ENCODE data around the gene OS9. TPM values are rescaled to one million over a fixed set of nuclear protein-coding genes. Genes with fewer than 3 reads are reported as not detected.

The OS9 gene
- total RNA-seq, 8 experiments from 2014 or later = 94.0 to 297 (median 134) TPM

GRCh38 chr12:57727758-57728395, 33.9 kb downstream of the OS9 start:
- H3K4me1 ChIP-seq (replicated peaks in 1 of 2) = peaks cover 0 to 6% of the 10 kb centered on the region in 2 donors
- peak overlapping the region in 1 of 5 donors; percentile 49 for H3K4me3 ChIP-seq
- ATAC-seq (replicated peaks in 6 of 8) = no peak
- WGBS, 10 experiments = 12 to 100% (median 81%) methylated on average over 1 to 10 of the region's 21 CpGs; no CpG with 5 or more reads in 1 of the 10 experiments
- in situ Hi-C loops (cut with MboI; ENCODE audit: low pct_unique_long_range_greater_than_20kb in 2 of 9, low sequenced_read_pairs in 9 of 9, unreplicated experiment in 9 of 9) = no loop called here
- no peak overlapping the region for H3K27ac ChIP-seq

- WGBS, 10 experiments = 25 to 93% (median 50%) methylated on average over 1 to 2 of the region's 5 CpGs; no CpG with 5 or more reads in 4 of the 10 experiments
These were observed 35.5 kb downstream of the OS9 start for GRCh38 chr12:57729321-57729844.

GRCh38 chr12:57730336-57731067, 36.6 kb downstream of the OS9 start:
- in situ Hi-C loops (cut with MboI; ENCODE audit: low pct_unique_long_range_greater_than_20kb in 2 of 9, low sequenced_read_pairs in 9 of 9, unreplicated experiment in 9 of 9) = no loop called here
- Histone ChIP-seq H3K4me3 (no peak overlapping the region), H3K4me1 (replicated peaks in 1 of 2) (peaks cover 9 to 13% of the 10 kb centered on the region in 2 donors), H3K27ac (no peak overlapping the region)
- 83 to 92% (median 87%) methylated on average over 1 to 3 of the region's 13 CpGs; no CpG with 5 or more reads in 7 of the 10 experiments for WGBS, 10 experiments
- ATAC-seq (replicated peaks in 6 of 8) = no peak

More at GRCh38 chr12:57729321-57729844, 35.5 kb downstream of the OS9 start:
- no peak overlapping the region for H3K4me3 ChIP-seq
- in situ Hi-C loops (cut with MboI; ENCODE audit: low pct_unique_long_range_greater_than_20kb in 2 of 9, low sequenced_read_pairs in 9 of 9, unreplicated experiment in 9 of 9) = no loop called here
- no peak overlapping the region for H3K27ac ChIP-seq
- H3K4me1 ChIP-seq (replicated peaks in 1 of 2) = peaks cover 0 to 6% of the 10 kb centered on the region in 2 donors
- no peak for ATAC-seq (replicated peaks in 6 of 8)

- in situ Hi-C loops (cut with MboI; ENCODE audit: low pct_unique_long_range_greater_than_20kb in 2 of 9, low sequenced_read_pairs in 9 of 9, unreplicated experiment in 9 of 9) = no loop called here
- peaks cover 15 to 21% of the 10 kb centered on the region in 2 donors for H3K4me1 ChIP-seq (replicated peaks in 1 of 2)
- H3K4me3 ChIP-seq = no peak overlapping the region
- no peak for ATAC-seq (replicated peaks in 6 of 8)
- 43 to 100% (median 82%) methylated on average over 1 to 17 of the region's 19 CpGs for WGBS, 10 experiments
- H3K27ac ChIP-seq = no peak overlapping the region
These were observed 37.6 kb downstream of the OS9 start for GRCh38 chr12:57731411-57732080.

- peaks cover 22 to 25% of the 10 kb centered on the region in 2 donors for H3K4me1 ChIP-seq (replicated peaks in 1 of 2)
- in situ Hi-C loops (cut with MboI; ENCODE audit: low pct_unique_long_range_greater_than_20kb in 2 of 9, low sequenced_read_pairs in 9 of 9, unreplicated experiment in 9 of 9) = no loop called here
- H3K27ac ChIP-seq = no peak overlapping the region
- WGBS, 10 experiments = 50 to 67% (median 63%) methylated on average over 1 to 2 of the region's 4 CpGs; no CpG with 5 or more reads in 6 of the 10 experiments
- no peak overlapping the region for H3K4me3 ChIP-seq
- no peak for ATAC-seq (replicated peaks in 6 of 8)
These were observed 38.3 kb downstream of the OS9 start for GRCh38 chr12:57732270-57732669.

GRCh38 chr12:57732726-57733593, 39.0 kb downstream of the OS9 start:
- H3K27ac ChIP-seq = no peak overlapping the region
- WGBS, 10 experiments = 17 to 84% (median 79%) methylated on average over 1 to 7 of the region's 11 CpGs; no CpG with 5 or more reads in 3 of the 10 experiments
- ATAC-seq (replicated peaks in 6 of 8) = no peak
- peaks cover 22 to 25% of the 10 kb centered on the region in 2 donors for H3K4me1 ChIP-seq (replicated peaks in 1 of 2)
- H3K4me3 ChIP-seq = no peak overlapping the region
- in situ Hi-C loops (cut with MboI; ENCODE audit: low pct_unique_long_range_greater_than_20kb in 2 of 9, low sequenced_read_pairs in 9 of 9, unreplicated experiment in 9 of 9) = no loop called here

- H3K4me3 ChIP-seq = no peak overlapping the region
- peaks cover 22 to 25% of the 10 kb centered on the region in 2 donors for H3K4me1 ChIP-seq (replicated peaks in 1 of 2)
- ATAC-seq (replicated peaks in 6 of 8) = no peak
- no peak overlapping the region for H3K27ac ChIP-seq
- in situ Hi-C loops (cut with MboI; ENCODE audit: low pct_unique_long_range_greater_than_20kb in 2 of 9, low sequenced_read_pairs in 9 of 9, unreplicated experiment in 9 of 9) = no loop called here
- 40 to 100% (median 75%) methylated on average over 1 to 3 of the region's 6 CpGs; no CpG with 5 or more reads in 6 of the 10 experiments for WGBS, 10 experiments
These were observed 40.0 kb downstream of the OS9 start for GRCh38 chr12:57733928-57734327.

- no peak overlapping the region for H3K27ac ChIP-seq
- no peak for ATAC-seq (replicated peaks in 6 of 8)
- in situ Hi-C loops (cut with MboI; ENCODE audit: low pct_unique_long_range_greater_than_20kb in 2 of 9, low sequenced_read_pairs in 9 of 9, unreplicated experiment in 9 of 9) = no loop called here
- peaks cover 26 to 32% of the 10 kb centered on the region in 2 donors for H3K4me1 ChIP-seq (replicated peaks in 1 of 2)
- no peak overlapping the region for H3K4me3 ChIP-seq
- WGBS, 10 experiments = 26 to 92% (median 71%) methylated on average over 1 to 4 of the region's 4 CpGs; no CpG with 5 or more reads in 2 of the 10 experiments
These were observed 40.7 kb downstream of the OS9 start for GRCh38 chr12:57734591-57734990.

- peak overlapping the region; percentile 12 to 74 (median 24) for H3K4me3 ChIP-seq
- ATAC-seq (replicated peaks in 6 of 8) = peak in 6 of 8 experiments; percentile 3 to 13 (median 8)
These were observed 41.4 kb downstream of the OS9 start for GRCh38 chr12:57735198-57735855.

GRCh38 chr12:57735952-57736740, 42.2 kb downstream of the OS9 start:
- H3K27ac ChIP-seq = no peak overlapping the region
- ATAC-seq (replicated peaks in 6 of 8) = peak; percentile 52 to 73 (median 62)
- in situ Hi-C loops (cut with MboI; ENCODE audit: low pct_unique_long_range_greater_than_20kb in 2 of 9, low sequenced_read_pairs in 9 of 9, unreplicated experiment in 9 of 9) = no loop called here
- 0 to 21% (median 0%) methylated on average over 2 to 5 of the region's 49 CpGs; no CpG with 5 or more reads in 7 of the 10 experiments for WGBS, 10 experiments
- peaks cover 26 to 33% of the 10 kb centered on the region in 2 donors for H3K4me1 ChIP-seq (replicated peaks in 1 of 2)
- peak overlapping the region; percentile 12 to 74 (median 24) for H3K4me3 ChIP-seq

More at GRCh38 chr12:57735198-57735855, 41.4 kb downstream of the OS9 start:
- 0 to 60% (median 23%) methylated on average over 1 to 3 of the region's 8 CpGs; no CpG with 5 or more reads in 2 of the 10 experiments for WGBS, 10 experiments
- H3K27ac ChIP-seq = no peak overlapping the region
- peaks cover 26 to 33% of the 10 kb centered on the region in 2 donors for H3K4me1 ChIP-seq (replicated peaks in 1 of 2)
- in situ Hi-C loops (cut with MboI; ENCODE audit: low pct_unique_long_range_greater_than_20kb in 2 of 9, low sequenced_read_pairs in 9 of 9, unreplicated experiment in 9 of 9) = no loop called here
